ENCODE data around the gene PLA2G3.

DNA sequence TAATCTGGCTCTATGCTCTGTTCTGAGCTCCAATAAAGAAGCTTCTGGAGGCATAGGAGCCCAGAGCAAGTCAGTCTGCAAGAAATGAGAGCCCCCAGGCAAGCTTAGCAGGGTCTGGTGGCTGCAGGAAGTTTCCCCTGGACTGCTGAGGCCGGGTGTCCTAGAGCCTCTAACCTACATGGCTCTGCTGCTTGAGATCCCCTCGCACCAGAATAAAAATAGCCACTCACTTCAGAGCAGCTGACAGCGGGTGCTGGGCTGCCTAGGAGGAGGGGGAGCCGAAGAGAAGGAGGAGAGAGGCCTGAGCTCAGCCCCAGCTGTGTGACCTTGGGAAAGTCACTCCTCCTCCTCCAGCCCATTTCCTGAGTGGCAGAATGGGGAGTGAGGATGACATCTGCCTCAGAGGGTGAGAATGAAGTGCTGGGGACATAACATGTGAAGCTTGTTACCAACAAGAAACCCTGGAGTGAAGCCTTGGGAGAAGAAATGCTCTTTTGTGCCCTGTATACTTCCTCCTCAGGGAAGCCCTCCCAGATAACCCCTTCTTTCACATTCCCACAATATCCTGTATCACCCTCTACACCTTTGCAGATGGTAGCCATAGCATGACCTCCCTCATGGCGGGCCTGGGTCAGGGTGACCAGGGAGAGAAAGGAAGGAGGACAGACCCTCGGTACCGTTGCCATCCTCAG lies 21.1 kb downstream of the PLA2G3 start:
- TF ChIP-seq CTCF (IDR thresholded peaks at IDR 0.05) (no peak), POLR2A (IDR thresholded peaks at IDR 0.05) (no peak)
